ENCODE measurements around the gene PCDHA13.
"Not testable (repeated sequence)": the region's sequence is repeated elsewhere in the genome, so short reads cannot be mapped to it uniquely, and the experiment has no call there.

PCDHA13 gene

GRCh38 chr5:140881889-140882590, at the start of gene PCDHA13:
Gene PCDHA13, plus strand, starts transcription at chr5:140882124. Its CDS starts 145 bp downstream, at chr5:140882269.
- no peak for DNase-seq (ENCODE audit: low read depth in 3 of 3)

- DNase-seq (ENCODE audit: low read depth in 3 of 3), result no peak
These were observed 47.9 kb upstream of the PCDHA13 start, which contains the start of gene PCDHA7 for GRCh38 chr5:140833993-140834392. Gene PCDHA7, plus strand, starts transcription at chr5:140834269. Its CDS starts 115 bp downstream, at chr5:140834384.

- DNase-seq (ENCODE audit: low read depth in 3 of 3), result not testable (repeated sequence)
These were observed 47.4 kb upstream of the PCDHA13 start for GRCh38 chr5:140834439-140835008.

GRCh38 chr5:140835622-140836510, 46.1 kb upstream of the PCDHA13 start:
- no peak for DNase-seq (ENCODE audit: low read depth in 3 of 3)

- no peak for DNase-seq (ENCODE audit: low read depth in 3 of 3)
These were observed 40.7 kb upstream of the PCDHA13 start, which contains the start of gene PCDHA8 for GRCh38 chr5:140840978-140841962. Gene PCDHA8, plus strand, starts transcription at chr5:140841187. Its CDS starts 135 bp downstream, at chr5:140841322.

DNA sequence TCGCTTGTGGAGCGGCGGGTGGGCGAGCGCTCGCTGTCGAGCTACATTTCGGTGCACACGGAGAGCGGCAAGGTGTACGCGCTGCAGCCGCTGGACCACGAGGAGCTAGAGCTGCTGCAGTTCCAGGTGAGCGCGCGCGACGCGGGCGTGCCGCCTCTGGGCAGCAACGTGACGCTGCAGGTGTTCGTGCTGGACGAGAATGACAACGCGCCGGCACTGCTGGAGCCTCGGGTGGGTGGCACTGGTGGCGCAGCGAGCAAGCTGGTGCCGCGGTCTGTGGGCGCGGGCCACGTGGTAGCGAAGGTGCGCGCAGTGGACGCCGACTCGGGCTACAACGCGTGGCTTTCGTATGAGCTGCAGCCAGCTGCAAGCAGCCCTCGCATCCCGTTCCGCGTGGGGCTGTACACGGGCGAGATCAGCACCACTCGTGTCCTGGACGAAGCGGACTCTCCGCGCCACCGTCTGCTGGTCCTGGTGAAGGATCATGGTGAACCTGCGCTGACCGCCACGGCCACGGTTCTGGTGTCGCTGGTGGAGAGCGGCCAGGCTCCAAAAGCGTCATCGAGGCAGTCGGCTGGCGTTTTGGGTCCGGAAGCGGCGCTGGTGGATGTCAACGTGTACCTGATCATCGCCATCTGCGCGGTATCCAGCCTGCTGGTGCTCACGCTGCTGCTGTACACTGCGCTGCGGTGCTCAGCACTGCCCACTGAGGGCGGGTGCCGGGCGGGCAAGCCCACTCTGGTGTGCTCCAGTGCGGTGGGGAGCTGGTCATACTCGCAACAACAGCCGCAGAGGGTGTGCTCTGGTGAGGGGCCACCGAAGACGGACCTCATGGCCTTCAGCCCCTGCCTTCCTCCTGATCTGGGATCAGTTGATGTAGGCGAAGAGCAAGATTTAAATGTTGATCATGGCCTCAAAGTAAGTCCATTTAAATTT, 38.9 kb upstream of the PCDHA13 start:
- DNase-seq (ENCODE audit: low read depth in 3 of 3), result no peak

DNA sequence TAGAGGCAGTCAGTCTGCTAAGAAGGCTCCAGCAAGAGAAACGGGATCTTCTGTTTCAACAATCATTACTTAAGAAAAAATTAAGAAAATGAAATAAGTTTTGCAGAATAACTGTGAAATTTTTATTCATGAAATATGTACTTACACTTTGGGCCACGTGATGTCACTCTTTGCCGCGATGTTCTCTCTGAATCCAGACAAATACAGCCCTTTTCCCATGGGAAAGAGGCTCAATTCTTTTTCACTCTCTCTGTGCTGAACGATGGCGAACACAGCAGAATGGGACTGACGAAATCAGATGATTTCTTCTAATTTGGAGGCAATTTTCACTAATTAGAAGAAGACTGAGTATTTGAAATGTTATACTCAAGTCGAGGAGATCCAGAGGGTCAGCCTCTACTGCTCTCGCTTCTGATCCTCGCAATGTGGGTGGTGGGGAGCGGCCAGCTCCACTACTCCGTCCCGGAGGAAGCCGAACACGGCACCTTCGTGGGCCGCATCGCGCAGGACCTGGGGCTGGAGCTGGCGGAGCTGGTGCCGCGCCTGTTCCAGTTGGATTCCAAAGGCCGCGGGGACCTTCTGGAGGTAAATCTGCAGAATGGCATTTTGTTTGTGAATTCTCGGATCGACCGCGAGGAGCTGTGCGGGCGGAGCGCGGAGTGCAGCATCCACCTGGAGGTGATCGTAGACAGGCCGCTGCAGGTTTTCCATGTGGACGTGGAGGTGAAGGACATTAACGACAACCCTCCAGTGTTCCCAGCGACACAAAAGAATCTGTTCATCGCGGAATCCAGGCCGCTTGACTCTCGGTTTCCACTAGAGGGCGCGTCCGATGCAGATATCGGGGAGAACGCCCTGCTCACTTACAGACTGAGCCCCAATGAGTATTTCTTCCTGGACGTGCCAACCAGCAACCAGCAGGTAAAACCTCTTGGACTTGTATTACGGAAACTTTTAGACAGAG, 33.5 kb upstream of the PCDHA13 start, which contains the start of gene PCDHA9:
Gene PCDHA9, plus strand, starts transcription at position 244 of the 964 bp plus-strand sequence. Its CDS starts 114 bp downstream, at position 358.
- DNase-seq (ENCODE audit: low read depth in 3 of 3), result not testable (repeated sequence)

GRCh38 chr5:140849831-140850634, 31.9 kb upstream of the PCDHA13 start:
- DNase-seq (ENCODE audit: low read depth in 3 of 3), result not testable (repeated sequence)

- no peak for DNase-seq (ENCODE audit: low read depth in 3 of 3)
These were observed 25.9 kb upstream of the PCDHA13 start, which contains the start of gene PCDHA10 for GRCh38 chr5:140855772-140856674. Gene PCDHA10, plus strand, starts transcription at chr5:140855897. Its CDS starts 152 bp downstream, at chr5:140856049.

DNA sequence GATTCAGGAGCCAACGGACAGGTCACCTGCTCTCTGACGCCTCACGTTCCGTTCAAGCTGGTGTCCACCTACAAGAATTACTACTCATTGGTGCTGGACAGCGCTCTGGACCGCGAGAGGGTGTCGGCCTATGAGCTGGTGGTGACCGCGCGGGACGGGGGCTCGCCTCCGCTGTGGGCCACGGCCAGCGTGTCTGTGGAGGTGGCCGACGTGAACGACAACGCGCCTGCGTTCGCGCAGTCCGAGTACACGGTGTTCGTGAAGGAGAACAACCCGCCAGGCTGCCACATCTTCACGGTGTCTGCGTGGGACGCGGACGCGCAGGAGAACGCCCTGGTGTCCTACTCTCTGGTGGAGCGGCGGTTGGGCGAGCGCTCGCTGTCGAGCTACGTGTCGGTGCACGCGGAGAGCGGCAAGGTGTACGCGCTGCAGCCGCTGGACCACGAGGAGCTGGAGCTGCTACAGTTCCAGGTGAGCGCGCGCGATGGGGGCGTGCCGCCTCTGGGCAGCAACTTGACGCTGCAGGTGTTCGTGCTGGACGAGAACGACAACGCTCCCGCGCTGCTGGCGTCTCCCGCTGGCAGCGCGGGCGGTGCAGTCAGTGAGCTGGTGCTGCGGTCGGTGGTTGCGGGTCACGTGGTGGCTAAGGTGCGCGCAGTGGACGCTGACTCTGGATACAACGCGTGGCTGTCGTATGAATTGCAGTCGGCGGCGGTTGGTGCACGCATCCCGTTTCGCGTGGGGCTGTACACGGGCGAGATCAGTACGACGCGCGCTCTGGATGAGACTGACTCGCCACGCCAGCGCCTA, 24.5 kb upstream of the PCDHA13 start:
- no peak for DNase-seq (ENCODE audit: low read depth in 3 of 3)

DNA sequence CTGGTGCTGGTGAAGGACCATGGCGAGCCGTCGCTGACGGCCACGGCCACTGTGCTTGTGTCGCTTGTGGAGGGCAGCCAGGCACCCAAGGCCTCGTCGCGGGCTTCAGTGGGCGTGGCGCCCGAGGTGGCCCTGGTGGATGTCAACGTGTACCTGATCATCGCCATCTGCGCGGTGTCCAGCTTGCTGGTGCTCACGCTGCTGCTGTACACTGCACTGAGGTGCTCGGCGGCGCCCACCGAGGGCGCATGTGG, 24.0 kb upstream of the PCDHA13 start:
- DNase-seq (ENCODE audit: low read depth in 3 of 3), result no peak

- DNase-seq (ENCODE audit: low read depth in 3 of 3), result no peak
These were observed 19.3 kb upstream of the PCDHA13 start for GRCh38 chr5:140862441-140863295.

GRCh38 chr5:140868721-140869554, 13.0 kb upstream of the PCDHA13 start, which contains the start of gene PCDHA11:
Gene PCDHA11, plus strand, starts transcription at chr5:140868957. Its CDS starts 147 bp downstream, at chr5:140869104.
- no peak for DNase-seq (ENCODE audit: low read depth in 3 of 3)

GRCh38 chr5:140869555-140869886, 12.4 kb upstream of the PCDHA13 start:
- DNase-seq (ENCODE audit: low read depth in 3 of 3), result no peak
